Brain microvascular endothelial cell (primary cell): Measurements from ENCODE around the gene NCAPD2.

ENCODE experiments used
- DNase-seq: peaks from one replicate; pipeline ENCODE4 v3.0.0-alpha.2; 2020
- H3K27ac ChIP-seq: fragments of 250-450 bp; sonication (Bioruptor Pico); 2 replicates; pipeline ENCODE4 v1.5.1; 2020; ENCODE audit warnings: mild to moderate bottlenecking, moderate library complexity
- H3K27me3 ChIP-seq: fragments of 250-450 bp; sonication (Bioruptor Pico); replicated peaks from 2 replicates; pipeline ENCODE4 v1.5.1; 2020; ENCODE audit warnings: mild to moderate bottlenecking
- H3K36me3 ChIP-seq: fragments of 250-450 bp; sonication (Bioruptor Pico); replicated peaks from 2 replicates; pipeline ENCODE4 v1.5.1; 2020; ENCODE audit warnings: mild to moderate bottlenecking
- H3K4me3 ChIP-seq: 2 replicates; pipeline ENCODE4 v1.5.1; 2011; ENCODE audit warnings: low read depth, mild to moderate bottlenecking, control low read depth, low read length, moderate library complexity
- CTCF ChIP-seq: IDR thresholded peaks from 2 replicates; pipeline ENCODE4 v1.5.1; 2011; ENCODE audit warnings: low read depth, mild to moderate bottlenecking, moderate library complexity, low read length, control low read depth, inconsistent platforms; ENCODE audit errors: missing control alignments
- in situ Hi-C: cut with HindIII; loops from 2 replicates; pipeline ENCODE4 v1.10.0; 2017; ENCODE audit warnings: low sequenced_read_pairs, low pct_ligation_motif_present

NCAPD2 gene

GRCh38 chr12:6451348-6452244 lies 42.3 kb upstream of the NCAPD2 start, which contains the start of gene TAPBPL:
Gene TAPBPL, plus strand, starts transcription at chr12:6452042. Its CDS starts 207 bp downstream, at chr12:6452249.
- H3K36me3 ChIP-seq: no peaks in the 10 kb centered on the region
- no peak for TF ChIP-seq CTCF
- DNase-seq: peak; percentile 70

DNA sequence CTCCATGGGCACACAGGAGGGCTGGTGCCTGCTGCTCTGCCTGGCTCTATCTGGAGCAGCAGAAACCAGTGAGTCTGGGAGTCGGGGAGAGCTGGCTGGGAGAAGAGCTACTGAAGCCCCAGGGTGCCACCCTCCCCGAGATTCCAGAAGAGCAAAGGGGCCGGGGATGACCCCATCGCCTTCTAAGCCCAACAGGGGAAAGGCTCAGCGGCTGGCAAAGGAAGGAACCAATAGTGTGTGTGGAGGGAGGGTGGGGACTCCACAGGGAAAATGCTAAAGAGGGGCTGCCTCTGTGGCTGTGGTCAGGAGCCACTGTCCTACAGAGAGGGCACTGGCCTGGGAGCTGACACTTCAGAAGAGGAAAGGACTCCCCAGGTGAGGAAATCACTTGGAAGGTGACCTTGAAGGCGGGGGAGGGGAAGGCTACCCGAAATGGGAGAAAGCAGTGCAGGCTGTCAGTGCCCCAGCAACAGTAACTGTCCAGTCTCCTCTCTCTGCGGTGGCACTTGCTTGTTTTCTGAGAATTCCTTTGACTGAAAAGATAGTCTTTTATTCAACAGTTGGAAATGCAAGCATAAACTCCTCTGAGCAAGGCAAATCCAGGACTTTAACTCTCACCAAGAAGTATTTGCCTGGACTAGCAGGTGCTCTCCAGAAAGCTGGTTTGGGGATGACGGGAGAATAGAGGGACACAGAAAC lies 41.5 kb upstream of the NCAPD2 start:
- TF ChIP-seq CTCF: no peak
- peak overlapping the region; percentile 70 for H3K4me3 ChIP-seq
- DNase-seq: no peak
- H3K27me3 ChIP-seq: no peaks in the 10 kb centered on the region
- peak overlapping the region; percentile 85 for H3K27ac ChIP-seq
- in situ Hi-C loops: no loop called here
- peaks cover 1% of the 10 kb centered on the region for H3K36me3 ChIP-seq

More at GRCh38 chr12:6451348-6452244, 42.3 kb upstream of the NCAPD2 start, which contains the start of gene TAPBPL:
- peak within 1 kb of the TSS; percentile 85 for H3K27ac ChIP-seq
- H3K4me3 ChIP-seq: peak within 1 kb of the TSS; percentile 70
- no peaks in the 10 kb centered on the region for H3K27me3 ChIP-seq
- in situ Hi-C loops: no loop called here

GRCh38 chr12:6452944-6453630 lies 40.8 kb upstream of the NCAPD2 start:
- Histone ChIP-seq H3K4me3 (no peak overlapping the region), H3K27me3 (no peaks in the 10 kb centered on the region), H3K27ac (no peak overlapping the region), H3K36me3 (peaks cover 7% of the 10 kb centered on the region)
- DNase-seq: no peak
- in situ Hi-C loops: no loop called here
- no peak for TF ChIP-seq CTCF

GRCh38 chr12:6457220-6457945 lies 36.5 kb upstream of the NCAPD2 start:
- Histone ChIP-seq H3K4me3 (no peak overlapping the region), H3K36me3 (peaks cover 21% of the 10 kb centered on the region), H3K27me3 (no peaks in the 10 kb centered on the region), H3K27ac (no peak overlapping the region)
- in situ Hi-C loops: no loop called here
- no peak for TF ChIP-seq CTCF
- no peak for DNase-seq

DNA sequence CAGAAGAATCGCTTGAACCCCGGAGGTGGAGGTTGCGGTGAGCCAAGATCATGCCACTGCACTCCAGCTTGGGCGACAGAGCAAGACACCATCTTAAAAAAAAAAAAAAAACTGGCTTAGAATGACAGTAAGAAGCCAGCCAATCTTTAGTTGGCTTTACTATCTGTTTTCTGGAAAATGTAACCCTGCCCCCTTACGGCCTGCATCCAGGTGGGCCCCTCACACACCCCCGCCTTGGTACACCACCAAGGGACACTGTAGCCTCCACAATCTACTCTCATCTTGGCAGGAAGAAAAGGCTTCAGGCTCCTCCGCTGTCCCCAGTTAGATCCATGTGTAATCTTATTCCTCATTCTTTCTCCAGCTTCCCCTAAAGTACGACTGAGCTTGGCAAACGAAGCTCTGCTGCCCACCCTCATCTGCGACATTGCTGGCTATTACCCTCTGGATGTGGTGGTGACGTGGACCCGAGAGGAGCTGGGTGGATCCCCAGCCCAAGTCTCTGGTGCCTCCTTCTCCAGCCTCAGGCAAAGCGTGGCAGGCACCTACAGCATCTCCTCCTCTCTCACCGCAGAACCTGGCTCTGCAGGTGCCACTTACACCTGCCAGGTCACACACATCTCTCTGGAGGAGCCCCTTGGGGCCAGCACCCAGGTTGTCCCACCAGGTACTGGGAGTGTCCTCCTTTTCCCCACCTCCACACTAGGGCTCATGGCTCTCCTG lies 35.5 kb upstream of the NCAPD2 start:
- no peak overlapping the region for H3K27ac ChIP-seq
- peaks cover 21% of the 10 kb centered on the region for H3K36me3 ChIP-seq
- in situ Hi-C loops: no loop called here
- no peaks in the 10 kb centered on the region for H3K27me3 ChIP-seq
- no peak for DNase-seq
- TF ChIP-seq CTCF: no peak
- H3K4me3 ChIP-seq: no peak overlapping the region
